GM12874 (cell line): ENCODE results near the gene ZCCHC14.

Experiments used
- TF ChIP-seq, protein P1 (sequence below): IDR thresholded peaks from 2 replicates; pipeline ENCODE4 v1.5.1; 2011; ENCODE audit warnings: low read depth, mild to moderate bottlenecking, control low read depth, low read length, moderate library complexity; ENCODE audit not compliant: insufficient read depth

The ZCCHC14 gene

GRCh38 chr16:87531418-87531817, 38.6 kb upstream of the ZCCHC14 start:
- TF ChIP-seq, protein P1, sequence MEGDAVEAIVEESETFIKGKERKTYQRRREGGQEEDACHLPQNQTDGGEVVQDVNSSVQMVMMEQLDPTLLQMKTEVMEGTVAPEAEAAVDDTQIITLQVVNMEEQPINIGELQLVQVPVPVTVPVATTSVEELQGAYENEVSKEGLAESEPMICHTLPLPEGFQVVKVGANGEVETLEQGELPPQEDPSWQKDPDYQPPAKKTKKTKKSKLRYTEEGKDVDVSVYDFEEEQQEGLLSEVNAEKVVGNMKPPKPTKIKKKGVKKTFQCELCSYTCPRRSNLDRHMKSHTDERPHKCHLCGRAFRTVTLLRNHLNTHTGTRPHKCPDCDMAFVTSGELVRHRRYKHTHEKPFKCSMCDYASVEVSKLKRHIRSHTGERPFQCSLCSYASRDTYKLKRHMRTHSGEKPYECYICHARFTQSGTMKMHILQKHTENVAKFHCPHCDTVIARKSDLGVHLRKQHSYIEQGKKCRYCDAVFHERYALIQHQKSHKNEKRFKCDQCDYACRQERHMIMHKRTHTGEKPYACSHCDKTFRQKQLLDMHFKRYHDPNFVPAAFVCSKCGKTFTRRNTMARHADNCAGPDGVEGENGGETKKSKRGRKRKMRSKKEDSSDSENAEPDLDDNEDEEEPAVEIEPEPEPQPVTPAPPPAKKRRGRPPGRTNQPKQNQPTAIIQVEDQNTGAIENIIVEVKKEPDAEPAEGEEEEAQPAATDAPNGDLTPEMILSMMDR, result no peak

DNA sequence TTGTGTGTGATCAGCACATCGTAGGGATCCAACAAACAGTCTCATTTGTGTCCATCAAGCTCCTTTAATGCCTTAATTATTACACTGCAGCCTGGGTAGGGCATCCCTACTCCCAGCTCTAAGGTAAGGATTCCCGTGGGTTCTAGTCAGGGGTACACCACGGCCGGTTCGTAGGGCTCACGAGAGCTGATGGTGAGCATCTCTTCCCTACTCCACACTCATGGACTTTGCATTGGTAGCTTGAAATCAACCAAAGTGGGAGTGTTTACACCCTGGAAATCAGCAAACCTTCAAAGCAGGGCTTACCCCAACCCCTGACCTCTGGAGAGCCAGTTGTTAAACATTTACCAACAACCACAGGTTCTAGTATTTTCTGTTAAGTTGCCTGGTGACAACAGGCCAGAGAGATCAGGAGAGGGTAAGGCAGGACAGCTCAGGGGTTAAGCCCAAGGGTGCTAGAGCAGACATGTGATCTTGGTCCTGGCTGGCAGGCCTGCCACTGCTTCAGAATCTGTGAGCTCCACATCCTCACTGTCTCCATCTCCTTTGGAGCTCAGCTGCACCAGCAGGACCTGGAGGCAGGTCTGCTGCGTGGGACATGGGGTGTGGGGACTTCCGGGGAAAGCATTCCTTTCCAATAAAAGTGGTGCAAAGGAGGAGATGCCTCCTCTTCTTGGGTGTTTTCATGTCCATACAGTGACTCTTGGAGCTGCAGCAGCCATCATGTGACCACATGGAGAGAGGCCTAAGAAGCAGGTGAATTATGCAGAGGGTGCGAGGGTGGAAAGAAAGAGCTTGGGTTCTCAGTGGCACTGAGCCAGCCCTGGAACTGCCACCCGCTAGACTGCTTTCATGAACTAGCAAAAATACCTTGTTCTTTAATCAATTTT, 36.1 kb upstream of the ZCCHC14 start:
- TF ChIP-seq, protein P1, result no peak

DNA sequence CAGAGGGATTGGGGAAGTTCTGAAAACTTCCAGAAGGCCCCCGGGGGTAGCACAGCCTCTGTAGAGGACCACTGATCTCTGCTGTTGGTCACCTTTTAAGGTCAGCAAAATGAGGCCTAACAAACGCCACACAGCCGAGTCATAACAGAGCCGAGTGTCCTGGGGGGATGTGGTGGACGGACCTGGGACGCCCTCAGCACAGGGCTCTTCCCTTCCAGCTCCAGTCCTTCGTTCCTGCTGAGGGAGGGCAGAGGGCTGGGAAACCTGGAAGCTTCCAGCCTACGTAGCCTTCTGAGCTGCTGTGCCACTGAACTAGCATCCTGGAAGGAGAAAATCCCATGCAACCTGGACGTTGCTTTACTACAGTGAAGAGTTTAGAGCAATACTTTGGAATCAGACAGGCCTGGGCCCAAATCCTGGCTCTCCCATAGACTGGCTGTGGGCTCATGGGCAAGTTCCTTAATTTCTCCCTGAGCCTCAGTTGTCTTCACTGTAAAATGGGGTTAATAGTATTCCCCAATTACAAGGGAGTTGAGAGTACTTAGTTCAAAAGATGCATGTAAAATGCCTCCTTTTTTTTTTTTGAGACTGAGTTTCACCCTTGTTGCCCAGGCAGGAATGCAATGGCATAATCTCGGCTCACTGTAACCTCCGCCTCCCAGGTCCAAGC, 34.4 kb upstream of the ZCCHC14 start:
- TF ChIP-seq, protein P1, result no peak

GRCh38 chr16:87526238-87526947, 33.6 kb upstream of the ZCCHC14 start:
- TF ChIP-seq, protein P1, result no peak

DNA sequence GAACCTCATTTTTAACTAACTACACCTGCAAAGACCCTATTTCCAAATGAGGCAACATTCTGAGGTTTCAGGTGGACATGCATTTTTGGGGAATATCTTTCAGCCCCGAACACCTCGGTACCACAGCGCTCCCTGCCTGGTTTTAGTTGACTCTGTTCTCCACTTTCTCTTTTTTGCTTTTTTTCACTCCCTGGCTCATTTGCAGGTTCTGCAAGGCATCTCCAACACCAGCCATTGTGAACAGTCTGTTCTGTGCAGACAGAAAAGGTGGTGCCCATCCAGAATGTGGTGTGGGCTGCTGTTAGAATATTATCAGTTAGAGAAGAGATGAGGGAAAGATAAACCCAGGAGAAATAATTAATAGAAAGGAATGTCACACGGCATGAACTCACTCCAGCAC, 32.5 kb upstream of the ZCCHC14 start:
- TF ChIP-seq, protein P1, result no peak

GRCh38 chr16:87524407-87524806, 31.6 kb upstream of the ZCCHC14 start:
- TF ChIP-seq, protein P1, result no peak

- TF ChIP-seq, protein P1, result no peak
These were observed 23.5 kb upstream of the ZCCHC14 start for GRCh38 chr16:87516361-87516760.
